ENCODE measurements around the gene PPA1. TPM values are rescaled to one million over a fixed set of nuclear protein-coding genes. Genes with fewer than 3 reads are reported as not detected.

PPA1 gene
- total RNA-seq, 1 experiment from 2014 or later, result 180 TPM

DNA sequence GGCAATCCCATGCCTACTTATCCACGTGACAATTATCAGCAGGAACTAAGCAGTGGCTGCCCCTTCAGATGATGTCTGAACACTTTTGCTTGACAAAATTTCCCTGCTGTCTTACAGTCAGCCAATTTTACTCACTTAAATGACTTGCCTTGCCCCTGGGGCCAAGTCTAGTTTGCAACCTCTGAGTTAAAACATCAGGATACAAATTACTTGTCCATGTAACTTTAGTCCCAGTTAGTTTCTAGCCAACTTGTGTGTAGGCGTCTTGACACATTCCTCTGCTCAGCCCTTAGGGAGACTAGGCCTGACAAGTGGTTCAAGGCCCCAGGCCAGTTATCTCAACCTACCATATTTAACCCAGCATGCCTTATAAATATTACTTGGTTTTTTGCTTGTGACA, 75.1 kb downstream of the PPA1 start:
- DNase-seq (ENCODE audit: low spot score) (no peak), ATAC-seq (no peak)
- CTCF ChIA-PET, result interaction anchor here (2.4 kb wide), 1 partner anchor 12 kb away, joined by 11 read pairs; the partner anchor contains the start of gene TYSND1
- H3K4me1 Mint-ChIP-seq, result peaks cover 23% of the 10 kb centered on the region
- peaks cover 61% of the 10 kb centered on the region for H3K36me3 Mint-ChIP-seq
- POLR2A ChIA-PET, result no interaction called here
- H3K27me3 Mint-ChIP-seq (ENCODE audit: low read depth), result no peaks in the 10 kb centered on the region
- TF ChIP-seq SMAD3 (CRISPR knock-in tag; IDR thresholded peaks at IDR 0.05; ENCODE audit: borderline replicate concordance), result no peak
- TF ChIP-seq, protein P1, sequence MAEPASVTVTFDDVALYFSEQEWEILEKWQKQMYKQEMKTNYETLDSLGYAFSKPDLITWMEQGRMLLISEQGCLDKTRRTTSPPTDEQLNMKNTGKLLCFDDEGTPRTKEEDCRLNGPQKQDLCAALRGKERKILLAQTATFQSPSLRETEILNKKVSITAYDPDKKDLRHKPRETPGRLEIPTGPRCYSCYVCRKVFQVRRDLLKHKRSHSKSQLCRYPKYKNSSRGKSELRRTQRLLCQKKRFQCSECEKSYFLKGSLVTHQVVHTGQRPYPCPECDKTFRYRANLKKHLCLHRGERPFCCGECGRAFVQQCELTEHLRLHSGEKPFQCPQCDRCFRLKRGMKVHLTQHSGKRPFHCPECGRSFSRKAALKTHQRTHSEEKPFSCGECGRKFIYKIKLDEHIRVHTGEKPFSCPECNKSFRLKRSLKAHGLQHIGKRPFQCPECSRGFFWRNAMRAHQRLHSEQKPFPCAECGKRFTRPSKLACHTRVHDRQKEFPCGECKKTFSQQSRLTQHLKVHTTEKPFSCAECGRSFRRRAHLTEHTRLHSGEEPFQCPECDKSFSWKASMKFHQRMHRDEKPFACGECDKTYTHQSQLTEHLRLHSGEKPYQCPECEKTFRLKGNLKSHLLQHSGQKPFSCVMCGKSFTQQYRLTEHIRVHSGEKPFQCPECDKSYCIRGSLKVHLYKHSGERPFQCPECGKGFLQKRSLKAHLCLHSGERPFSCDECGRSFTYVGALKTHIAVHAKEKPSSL (CRISPR knock-in tag; conservative IDR thresholded peaks at IDR 0.05), result no peak
- TF ChIP-seq, protein P2, sequence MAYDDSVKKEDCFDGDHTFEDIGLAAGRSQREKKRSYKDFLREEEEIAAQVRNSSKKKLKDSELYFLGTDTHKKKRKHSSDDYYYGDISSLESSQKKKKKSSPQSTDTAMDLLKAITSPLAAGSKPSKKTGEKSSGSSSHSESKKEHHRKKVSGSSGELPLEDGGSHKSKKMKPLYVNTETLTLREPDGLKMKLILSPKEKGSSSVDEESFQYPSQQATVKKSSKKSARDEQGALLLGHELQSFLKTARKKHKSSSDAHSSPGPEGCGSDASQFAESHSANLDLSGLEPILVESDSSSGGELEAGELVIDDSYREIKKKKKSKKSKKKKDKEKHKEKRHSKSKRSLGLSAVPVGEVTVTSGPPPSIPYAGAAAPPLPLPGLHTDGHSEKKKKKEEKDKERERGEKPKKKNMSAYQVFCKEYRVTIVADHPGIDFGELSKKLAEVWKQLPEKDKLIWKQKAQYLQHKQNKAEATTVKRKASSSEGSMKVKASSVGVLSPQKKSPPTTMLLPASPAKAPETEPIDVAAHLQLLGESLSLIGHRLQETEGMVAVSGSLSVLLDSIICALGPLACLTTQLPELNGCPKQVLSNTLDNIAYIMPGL (CRISPR knock-in tag; IDR thresholded peaks at IDR 0.05), result no peak
- TF ChIP-seq, protein P3, sequence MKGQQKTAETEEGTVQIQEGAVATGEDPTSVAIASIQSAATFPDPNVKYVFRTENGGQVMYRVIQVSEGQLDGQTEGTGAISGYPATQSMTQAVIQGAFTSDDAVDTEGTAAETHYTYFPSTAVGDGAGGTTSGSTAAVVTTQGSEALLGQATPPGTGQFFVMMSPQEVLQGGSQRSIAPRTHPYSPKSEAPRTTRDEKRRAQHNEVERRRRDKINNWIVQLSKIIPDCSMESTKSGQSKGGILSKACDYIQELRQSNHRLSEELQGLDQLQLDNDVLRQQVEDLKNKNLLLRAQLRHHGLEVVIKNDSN (CRISPR knock-in tag; IDR thresholded peaks at IDR 0.05), result no peak
- TF ChIP-seq, protein P4, sequence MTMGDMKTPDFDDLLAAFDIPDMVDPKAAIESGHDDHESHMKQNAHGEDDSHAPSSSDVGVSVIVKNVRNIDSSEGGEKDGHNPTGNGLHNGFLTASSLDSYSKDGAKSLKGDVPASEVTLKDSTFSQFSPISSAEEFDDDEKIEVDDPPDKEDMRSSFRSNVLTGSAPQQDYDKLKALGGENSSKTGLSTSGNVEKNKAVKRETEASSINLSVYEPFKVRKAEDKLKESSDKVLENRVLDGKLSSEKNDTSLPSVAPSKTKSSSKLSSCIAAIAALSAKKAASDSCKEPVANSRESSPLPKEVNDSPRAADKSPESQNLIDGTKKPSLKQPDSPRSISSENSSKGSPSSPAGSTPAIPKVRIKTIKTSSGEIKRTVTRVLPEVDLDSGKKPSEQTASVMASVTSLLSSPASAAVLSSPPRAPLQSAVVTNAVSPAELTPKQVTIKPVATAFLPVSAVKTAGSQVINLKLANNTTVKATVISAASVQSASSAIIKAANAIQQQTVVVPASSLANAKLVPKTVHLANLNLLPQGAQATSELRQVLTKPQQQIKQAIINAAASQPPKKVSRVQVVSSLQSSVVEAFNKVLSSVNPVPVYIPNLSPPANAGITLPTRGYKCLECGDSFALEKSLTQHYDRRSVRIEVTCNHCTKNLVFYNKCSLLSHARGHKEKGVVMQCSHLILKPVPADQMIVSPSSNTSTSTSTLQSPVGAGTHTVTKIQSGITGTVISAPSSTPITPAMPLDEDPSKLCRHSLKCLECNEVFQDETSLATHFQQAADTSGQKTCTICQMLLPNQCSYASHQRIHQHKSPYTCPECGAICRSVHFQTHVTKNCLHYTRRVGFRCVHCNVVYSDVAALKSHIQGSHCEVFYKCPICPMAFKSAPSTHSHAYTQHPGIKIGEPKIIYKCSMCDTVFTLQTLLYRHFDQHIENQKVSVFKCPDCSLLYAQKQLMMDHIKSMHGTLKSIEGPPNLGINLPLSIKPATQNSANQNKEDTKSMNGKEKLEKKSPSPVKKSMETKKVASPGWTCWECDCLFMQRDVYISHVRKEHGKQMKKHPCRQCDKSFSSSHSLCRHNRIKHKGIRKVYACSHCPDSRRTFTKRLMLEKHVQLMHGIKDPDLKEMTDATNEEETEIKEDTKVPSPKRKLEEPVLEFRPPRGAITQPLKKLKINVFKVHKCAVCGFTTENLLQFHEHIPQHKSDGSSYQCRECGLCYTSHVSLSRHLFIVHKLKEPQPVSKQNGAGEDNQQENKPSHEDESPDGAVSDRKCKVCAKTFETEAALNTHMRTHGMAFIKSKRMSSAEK (CRISPR knock-in tag; IDR thresholded peaks at IDR 0.05; ENCODE audit: borderline replicate concordance), result no peak
- no peak for TF ChIP-seq NR1H2 (CRISPR knock-in tag; IDR thresholded peaks at IDR 0.05)
- TF ChIP-seq, protein P5, sequence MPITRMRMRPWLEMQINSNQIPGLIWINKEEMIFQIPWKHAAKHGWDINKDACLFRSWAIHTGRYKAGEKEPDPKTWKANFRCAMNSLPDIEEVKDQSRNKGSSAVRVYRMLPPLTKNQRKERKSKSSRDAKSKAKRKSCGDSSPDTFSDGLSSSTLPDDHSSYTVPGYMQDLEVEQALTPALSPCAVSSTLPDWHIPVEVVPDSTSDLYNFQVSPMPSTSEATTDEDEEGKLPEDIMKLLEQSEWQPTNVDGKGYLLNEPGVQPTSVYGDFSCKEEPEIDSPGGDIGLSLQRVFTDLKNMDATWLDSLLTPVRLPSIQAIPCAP (CRISPR knock-in tag; IDR thresholded peaks at IDR 0.05), result no peak
- TF ChIP-seq, protein P6, sequence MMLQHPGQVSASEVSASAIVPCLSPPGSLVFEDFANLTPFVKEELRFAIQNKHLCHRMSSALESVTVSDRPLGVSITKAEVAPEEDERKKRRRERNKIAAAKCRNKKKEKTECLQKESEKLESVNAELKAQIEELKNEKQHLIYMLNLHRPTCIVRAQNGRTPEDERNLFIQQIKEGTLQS (CRISPR knock-in tag; conservative IDR thresholded peaks at IDR 0.05), result no peak
- TF ChIP-seq TEAD4 (CRISPR knock-in tag; IDR thresholded peaks at IDR 0.05), result no peak
- TF ChIP-seq NR2C2 (CRISPR knock-in tag; IDR thresholded peaks at IDR 0.05), result no peak
- no peak for TF ChIP-seq EMX1 (CRISPR knock-in tag; IDR thresholded peaks at IDR 0.05)
- TF ChIP-seq TP53 (CRISPR knock-in tag; IDR thresholded peaks at IDR 0.05), result no peak
- TF ChIP-seq, protein P7, sequence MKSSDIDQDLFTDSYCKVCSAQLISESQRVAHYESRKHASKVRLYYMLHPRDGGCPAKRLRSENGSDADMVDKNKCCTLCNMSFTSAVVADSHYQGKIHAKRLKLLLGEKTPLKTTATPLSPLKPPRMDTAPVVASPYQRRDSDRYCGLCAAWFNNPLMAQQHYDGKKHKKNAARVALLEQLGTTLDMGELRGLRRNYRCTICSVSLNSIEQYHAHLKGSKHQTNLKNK (CRISPR knock-in tag; IDR thresholded peaks at IDR 0.05), result no peak
- TF ChIP-seq, protein P8, sequence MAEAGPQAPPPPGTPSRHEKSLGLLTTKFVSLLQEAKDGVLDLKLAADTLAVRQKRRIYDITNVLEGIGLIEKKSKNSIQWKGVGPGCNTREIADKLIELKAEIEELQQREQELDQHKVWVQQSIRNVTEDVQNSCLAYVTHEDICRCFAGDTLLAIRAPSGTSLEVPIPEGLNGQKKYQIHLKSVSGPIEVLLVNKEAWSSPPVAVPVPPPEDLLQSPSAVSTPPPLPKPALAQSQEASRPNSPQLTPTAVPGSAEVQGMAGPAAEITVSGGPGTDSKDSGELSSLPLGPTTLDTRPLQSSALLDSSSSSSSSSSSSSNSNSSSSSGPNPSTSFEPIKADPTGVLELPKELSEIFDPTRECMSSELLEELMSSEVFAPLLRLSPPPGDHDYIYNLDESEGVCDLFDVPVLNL (CRISPR knock-in tag; IDR thresholded peaks at IDR 0.05; ENCODE audit: borderline replicate concordance, low read depth), result no peak
- no peak for TF ChIP-seq ZNF138 (CRISPR knock-in tag; conservative IDR thresholded peaks at IDR 0.05)
- no peak for TF ChIP-seq ZNF263 (CRISPR knock-in tag; IDR thresholded peaks at IDR 0.05; ENCODE audit: low read depth)
- no peak for TF ChIP-seq RORB (CRISPR knock-in tag; IDR thresholded peaks at IDR 0.05)
- TF ChIP-seq, protein P9, sequence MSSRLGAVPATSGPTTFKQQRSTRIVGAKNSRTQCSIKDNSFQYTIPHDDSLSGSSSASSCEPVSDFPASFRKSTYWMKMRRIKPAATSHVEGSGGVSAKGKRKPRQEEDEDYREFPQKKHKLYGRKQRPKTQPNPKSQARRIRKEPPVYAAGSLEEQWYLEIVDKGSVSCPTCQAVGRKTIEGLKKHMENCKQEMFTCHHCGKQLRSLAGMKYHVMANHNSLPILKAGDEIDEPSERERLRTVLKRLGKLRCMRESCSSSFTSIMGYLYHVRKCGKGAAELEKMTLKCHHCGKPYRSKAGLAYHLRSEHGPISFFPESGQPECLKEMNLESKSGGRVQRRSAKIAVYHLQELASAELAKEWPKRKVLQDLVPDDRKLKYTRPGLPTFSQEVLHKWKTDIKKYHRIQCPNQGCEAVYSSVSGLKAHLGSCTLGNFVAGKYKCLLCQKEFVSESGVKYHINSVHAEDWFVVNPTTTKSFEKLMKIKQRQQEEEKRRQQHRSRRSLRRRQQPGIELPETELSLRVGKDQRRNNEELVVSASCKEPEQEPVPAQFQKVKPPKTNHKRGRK (CRISPR knock-in tag; IDR thresholded peaks at IDR 0.05; ENCODE audit: borderline replicate concordance), result no peak
- TF ChIP-seq HMGA2 (CRISPR knock-in tag; IDR thresholded peaks at IDR 0.05), result no peak
- no peak for TF ChIP-seq ZBTB21 (CRISPR knock-in tag; IDR thresholded peaks at IDR 0.05; ENCODE audit: borderline replicate concordance)
- no peak overlapping the region for H3K27ac Mint-ChIP-seq
- no peaks in the 10 kb centered on the region for H3K9me3 Mint-ChIP-seq
- no peak overlapping the region for H3K4me3 Mint-ChIP-seq
